ENCODE data around the gene MT1G.

The MT1G gene

DNA sequence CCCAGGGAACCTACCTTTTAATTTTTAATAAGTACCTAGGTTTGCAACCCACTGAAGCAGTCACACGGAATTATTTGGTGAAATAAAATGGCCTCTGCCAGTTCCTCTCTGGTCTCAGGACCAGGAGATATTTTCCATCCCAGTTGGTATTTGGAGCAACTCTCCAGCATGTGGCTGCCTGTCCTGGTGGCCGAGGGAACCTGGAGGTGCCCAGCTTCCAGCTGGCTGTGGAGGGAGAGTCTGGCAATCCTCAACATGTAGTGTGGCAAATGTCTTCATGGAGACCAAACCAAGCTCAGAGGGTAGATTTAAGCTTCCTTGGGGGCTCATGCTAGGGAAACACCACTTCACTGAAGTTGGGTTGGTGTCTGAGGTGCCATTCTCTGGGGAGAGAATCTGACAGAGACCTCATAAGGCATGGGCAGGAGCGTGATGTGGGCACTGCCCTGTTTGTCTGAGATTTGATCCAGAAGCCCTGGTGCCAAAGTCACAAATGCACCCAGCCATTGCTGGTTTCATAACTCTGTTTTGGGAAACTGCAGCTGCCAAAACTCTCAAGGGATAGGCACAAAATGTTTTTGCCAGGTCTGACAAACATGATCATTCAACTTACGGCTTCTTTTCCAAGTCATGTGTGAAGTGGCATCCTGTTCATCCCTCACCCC lies 17.2 kb upstream of the MT1G start:
- no peak for DNase-seq (ENCODE audit: insufficient read length, low spot score)
- no peak for FAIRE-seq
- TF ChIP-seq, protein P1, sequence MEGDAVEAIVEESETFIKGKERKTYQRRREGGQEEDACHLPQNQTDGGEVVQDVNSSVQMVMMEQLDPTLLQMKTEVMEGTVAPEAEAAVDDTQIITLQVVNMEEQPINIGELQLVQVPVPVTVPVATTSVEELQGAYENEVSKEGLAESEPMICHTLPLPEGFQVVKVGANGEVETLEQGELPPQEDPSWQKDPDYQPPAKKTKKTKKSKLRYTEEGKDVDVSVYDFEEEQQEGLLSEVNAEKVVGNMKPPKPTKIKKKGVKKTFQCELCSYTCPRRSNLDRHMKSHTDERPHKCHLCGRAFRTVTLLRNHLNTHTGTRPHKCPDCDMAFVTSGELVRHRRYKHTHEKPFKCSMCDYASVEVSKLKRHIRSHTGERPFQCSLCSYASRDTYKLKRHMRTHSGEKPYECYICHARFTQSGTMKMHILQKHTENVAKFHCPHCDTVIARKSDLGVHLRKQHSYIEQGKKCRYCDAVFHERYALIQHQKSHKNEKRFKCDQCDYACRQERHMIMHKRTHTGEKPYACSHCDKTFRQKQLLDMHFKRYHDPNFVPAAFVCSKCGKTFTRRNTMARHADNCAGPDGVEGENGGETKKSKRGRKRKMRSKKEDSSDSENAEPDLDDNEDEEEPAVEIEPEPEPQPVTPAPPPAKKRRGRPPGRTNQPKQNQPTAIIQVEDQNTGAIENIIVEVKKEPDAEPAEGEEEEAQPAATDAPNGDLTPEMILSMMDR (IDR thresholded peaks at IDR 0.05; ENCODE audit: insufficient read depth, missing control alignments) = no peak

DNA sequence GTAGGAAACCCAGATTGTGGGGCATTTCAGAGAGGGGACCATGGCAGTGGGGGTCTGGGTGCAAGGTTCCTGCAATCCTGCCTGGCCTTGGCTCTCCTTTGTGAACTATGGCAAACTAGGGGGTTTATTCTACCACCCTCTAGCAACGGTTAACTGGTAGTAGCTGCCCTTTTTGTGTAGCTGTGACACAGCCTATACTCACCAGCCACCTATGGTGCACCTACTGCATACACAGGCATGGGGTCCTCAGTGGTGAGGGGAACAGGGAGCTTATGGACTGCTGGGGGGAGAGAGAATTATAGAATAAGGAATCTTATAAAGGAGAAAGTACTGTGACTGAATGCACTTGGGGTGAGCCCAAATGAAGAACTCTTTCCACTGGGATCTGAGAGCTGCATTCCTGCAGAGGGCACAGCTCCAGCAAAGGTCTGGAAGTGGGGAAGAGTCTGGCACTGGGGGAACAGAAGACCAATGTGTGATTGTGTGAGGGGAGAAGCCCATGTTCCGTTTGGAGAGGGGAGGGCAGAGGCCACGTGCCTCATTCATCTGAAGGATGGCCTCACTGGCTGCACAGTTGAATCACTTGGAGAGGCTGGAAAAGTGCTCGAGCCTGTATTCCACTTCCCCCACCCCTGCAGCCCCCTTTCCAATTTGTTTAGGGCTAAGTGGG lies 16.5 kb upstream of the MT1G start:
- FAIRE-seq (no peak), DNase-seq (ENCODE audit: insufficient read length, low spot score) (no peak)
- TF ChIP-seq, protein P1 (IDR thresholded peaks at IDR 0.05; ENCODE audit: insufficient read depth, missing control alignments) = no peak

DNA sequence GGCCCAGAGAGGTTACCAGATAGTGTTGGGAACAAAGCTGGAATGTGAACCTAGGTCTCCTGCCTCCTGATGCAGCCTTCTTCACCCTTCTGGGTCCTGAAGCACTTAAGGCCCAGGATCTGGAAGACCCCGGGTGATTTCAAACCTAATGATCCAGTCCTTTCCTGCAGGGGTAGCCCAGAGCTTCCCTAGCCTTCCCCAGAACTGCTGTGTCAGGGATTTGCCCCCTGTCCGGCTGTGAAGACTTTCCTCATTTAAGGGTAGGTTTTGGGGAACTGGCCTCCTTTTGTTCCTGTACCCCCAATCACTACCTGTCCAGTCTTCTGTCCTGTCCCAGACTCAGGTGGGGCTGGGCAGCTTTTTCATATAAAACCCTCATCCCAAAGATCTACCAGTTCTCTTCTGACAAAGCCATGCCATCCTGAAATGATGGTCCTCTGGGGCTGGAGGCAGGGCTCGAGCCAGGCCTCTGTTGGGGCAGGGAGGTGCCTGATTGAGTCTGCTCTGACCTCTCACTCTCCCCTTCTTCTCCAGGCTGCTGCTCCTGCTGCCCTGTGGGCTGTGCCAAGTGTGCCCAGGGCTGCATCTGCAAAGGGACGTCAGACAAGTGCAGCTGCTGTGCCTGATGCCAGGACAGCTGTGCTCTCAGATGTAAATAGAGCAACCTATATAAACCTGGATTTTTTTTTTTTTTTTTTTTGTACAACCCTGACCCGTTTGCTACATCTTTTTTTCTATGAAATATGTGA lies 15.7 kb upstream of the MT1G start:
- no peak for FAIRE-seq
- TF ChIP-seq, protein P1 (IDR thresholded peaks at IDR 0.05; ENCODE audit: insufficient read depth, missing control alignments) = no peak
- no peak for DNase-seq (ENCODE audit: insufficient read length, low spot score)

DNA sequence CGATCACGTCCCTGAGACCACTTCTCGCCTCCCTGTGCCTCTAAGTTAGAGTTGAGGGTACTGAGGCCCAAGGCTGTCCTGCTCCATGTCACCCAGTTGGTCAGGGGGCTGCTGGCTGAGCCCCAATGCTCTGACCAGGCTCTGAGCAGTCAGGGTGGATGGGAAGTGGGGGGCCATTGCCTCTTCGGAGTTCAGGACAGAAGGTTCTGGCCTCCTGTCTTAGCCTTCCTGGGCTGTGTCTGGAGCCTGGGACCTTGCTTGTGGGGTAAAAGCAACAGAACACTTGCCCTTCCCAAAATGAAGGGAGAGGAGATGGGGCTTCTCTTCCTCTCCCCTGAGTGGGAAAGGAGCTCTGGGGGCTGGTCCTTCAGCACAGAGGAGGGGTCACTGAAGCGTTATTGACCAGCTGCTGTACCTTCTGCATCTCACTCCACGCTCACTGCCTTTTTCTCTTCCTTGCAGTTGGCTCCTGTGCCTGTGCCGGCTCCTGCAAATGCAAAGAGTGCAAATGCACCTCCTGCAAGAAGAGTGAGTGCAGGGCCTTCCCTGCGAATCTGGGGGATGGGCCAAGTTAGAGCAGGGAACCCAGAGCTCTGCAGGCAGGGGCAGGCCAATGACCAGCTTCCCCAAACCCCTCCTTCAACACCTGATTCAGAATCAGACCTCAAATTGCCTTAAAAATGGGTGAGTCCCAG lies 15.0 kb upstream of the MT1G start:
- TF ChIP-seq, protein P1 (IDR thresholded peaks at IDR 0.05; ENCODE audit: insufficient read depth, missing control alignments) = no peak
- FAIRE-seq = no peak
- DNase-seq (ENCODE audit: insufficient read length, low spot score) = no peak

DNA sequence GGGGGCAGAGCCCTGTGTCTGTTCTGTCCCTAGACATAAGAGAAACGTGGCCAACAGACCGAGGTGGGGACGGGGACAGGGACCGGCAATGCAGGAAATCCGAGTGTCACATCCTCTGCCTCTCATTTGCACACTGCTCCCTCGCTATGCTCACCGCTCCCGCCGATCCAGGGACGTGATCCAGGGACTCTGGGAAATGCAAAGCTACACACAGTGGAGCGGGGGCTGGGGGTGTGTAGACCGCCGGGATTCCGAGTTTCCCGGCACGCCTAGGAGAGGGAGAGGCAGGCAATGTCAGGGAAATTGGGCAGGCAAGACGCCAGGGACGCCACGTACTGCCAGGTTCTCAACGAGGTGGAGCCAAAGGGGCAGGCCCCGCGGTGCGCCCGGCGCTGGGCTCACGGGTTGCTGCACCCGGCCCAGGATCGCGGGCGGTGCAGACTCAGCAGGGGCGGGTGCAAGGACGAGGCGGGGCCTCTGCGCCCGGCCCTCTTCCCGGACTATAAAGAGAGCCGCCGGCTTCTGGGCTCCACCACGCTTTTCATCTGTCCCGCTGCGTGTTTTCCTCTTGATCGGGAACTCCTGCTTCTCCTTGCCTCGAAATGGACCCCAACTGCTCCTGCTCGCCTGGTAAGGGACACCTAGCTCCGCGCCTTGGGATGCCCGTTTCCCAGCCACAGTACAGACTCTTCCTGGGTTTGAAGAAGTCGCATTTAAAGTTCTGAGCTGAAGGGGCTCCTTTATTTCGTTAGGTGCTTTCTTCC lies 14.3 kb upstream of the MT1G start, which contains the start of gene MT1X:
Gene MT1X, plus strand, starts transcription at position 532 of the 764 bp plus-strand sequence. Its CDS starts 71 bp downstream, at position 603.
- DNase-seq (ENCODE audit: insufficient read length, low spot score) = peak; percentile 23
- TF ChIP-seq, protein P1 (IDR thresholded peaks at IDR 0.05; ENCODE audit: insufficient read depth, missing control alignments) = no peak
- no peak for FAIRE-seq

DNA sequence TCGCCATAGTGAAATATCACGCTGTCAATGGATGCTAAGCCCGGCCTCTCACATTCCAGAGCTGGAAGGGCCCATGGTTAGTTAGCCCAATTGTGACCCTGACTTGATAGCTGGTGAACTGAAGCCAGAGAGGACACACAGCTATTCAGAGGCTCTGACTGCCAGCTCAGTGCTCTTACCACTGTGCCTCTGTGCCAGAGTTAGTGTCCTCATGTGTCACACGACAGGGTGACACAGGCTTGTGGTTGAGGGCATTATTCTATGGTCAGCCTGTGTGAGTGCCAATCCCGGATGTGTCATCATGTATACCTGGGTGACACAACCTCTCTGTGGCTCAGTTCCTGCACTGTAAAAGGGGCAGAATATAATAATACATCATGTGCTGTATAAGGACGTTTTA lies 12.0 kb upstream of the MT1G start:
- DNase-seq (ENCODE audit: insufficient read length, low spot score) (no peak), FAIRE-seq (no peak)
- TF ChIP-seq, protein P1 (IDR thresholded peaks at IDR 0.05; ENCODE audit: insufficient read depth, missing control alignments) = no peak
